ENCODE measurements around the gene MOB4.
A peak's percentile ranks its signal among the peaks of the same experiment; 100 is the strongest.
"Not testable (repeated sequence)": the region's sequence is repeated elsewhere in the genome, so short reads cannot be mapped to it uniquely, and the experiment has no call there.

MOB4 gene

DNA sequence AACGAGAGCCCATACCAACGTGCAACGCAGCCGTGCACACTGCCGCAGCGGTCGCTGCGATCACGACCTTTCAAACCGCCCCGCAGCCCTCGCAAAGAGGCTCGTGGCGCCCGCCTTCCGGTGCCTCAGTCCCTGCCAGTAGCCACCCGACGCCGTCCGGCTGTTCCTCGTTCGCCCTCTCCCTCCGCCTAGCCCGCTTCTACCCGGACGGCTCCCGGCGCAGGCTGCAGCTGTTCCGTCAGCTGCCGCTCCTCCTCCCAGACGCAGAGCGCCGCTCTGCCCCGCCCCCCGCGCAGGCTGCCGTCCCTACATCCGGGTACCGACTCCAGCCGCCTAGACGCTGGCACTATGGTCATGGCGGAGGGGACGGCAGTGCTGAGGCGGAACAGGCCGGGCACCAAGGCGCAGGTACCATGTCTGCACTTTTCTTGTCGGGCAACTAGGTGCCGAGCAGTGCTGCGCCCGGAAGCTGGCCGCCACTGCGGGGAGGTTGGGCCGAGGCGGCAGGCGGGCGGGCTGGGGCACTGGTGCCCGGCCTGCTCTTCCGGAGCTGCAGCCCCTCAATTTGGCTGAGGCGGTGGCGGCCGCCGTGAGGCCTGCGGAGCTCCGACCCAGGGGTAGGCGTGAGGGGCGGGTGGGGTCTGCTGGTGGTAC lies at the start of gene MOB4:
MOB4 (plus strand) TSS at position 328 of the 654 bp plus-strand sequence; CDS start at position 349, 21 bp downstream.
- peak; percentile 94 for DNase-seq

DNA sequence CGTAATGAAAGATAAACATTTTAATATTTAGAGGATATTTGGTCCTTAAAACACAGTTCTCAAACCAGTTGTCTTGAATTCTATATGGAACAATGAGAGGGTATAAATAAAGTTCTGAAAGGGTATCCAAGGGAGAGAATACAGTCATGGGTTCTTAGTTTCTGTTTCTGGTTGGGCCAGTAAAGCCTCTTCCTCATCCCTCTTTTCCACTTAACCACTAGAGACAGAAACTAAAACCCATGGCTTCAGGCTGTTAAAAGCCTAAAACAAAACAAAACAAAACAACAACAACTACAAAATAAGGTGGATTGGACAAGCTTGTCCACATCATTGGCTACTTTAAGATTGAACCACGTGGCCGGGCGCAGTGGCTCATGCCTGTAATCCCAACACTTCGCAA lies 43.7 kb upstream of the MOB4 start:
- no peak for DNase-seq

DNA sequence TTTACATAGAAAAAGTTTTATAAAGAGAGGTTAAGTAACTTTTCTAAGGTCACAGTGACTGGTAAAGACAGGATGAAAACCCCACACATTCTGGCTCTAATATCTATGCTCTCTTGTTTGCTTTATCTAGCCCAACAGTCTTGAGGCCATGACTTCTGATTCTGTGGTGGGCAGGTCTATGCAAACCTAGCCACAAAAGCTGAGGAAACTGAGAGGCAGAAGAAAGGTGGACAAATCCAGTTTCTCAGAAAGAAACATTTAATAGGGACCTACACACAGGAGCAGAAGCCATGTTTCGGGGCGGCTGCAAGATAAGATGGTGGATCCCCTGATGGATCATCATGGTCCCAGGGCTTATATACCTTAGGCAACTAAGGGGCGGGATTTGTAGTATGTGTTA lies 38.1 kb upstream of the MOB4 start:
- no peak for DNase-seq

DNA sequence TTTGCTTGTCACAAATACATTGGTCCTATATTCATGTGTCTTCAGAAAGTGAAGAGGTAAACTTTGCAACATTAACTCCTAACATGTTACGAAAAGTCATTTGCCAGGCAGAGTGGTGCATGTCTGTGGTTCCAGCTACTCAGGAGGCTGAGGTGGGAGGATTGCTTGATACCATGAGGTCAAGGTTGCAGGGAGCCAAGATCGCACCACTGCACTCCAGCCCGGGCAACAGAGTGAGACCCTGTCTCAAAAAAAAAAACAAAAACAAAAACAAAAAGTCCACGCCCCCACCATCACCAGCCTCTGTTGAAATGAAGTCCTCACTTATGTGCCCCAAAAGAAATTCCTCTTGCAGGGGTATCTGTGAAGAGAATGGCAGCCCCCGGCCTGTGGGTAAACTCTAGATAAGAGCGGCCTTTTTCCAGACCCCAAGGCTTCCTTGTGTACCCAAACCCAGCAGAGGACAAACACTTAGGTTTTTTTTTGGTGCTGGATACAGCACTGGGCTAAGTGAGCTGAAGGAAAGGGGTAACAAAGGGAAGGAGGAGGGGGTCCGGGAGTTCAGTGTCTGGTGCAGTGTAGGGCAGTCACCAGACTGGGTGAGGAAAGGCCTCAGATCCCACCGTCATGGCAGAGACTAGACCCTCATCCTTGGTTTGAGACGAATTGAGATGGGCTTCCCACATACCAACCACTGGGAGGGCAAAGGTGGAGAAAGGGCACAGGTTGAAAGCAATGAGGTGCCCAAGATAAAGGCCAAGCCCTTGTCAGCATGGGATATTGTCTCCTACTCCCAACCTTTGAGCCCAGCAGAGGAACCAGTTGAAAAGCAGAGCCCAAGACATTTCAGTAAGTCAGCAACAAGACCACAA lies 35.5 kb upstream of the MOB4 start:
- no peak for DNase-seq

DNA sequence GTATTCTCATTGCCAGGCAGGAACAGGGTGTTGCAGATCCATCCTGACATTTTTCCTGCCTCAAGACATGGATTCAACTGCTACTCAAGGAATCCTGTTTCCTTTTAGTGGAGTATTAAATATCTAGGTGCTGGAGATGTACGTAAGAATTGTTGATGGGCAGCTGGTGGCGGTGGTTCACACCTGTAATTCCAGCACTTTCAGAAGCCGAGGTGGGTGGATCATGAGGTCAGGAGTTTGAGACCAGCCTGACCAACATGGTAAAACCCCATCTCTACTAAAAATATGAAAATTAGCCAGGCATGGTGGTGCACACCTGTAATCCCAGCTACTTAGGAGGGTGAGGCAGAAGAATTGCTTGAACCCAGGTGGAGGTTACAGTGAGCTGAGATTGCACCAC lies 31.6 kb upstream of the MOB4 start:
- DNase-seq = not testable (repeated sequence)

DNA sequence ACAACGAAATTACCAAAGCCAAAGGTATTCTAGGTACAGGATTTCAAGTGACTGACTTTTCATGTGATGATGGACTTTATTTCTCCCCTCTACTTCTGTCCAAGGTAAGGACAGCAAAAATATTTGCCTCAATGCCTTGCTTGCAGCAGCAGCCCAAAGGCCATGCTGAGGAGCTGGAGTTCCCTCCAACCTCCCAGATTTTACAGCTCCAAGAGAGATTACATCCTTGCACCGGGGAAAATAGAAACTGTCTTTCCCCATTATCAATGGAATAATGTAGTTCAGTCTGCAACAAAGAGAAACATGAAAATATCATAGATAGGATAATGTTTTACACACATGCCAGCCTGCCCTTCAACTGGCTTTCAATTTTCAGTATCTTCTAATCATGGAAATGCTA lies 29.7 kb upstream of the MOB4 start:
- no peak for DNase-seq

DNA sequence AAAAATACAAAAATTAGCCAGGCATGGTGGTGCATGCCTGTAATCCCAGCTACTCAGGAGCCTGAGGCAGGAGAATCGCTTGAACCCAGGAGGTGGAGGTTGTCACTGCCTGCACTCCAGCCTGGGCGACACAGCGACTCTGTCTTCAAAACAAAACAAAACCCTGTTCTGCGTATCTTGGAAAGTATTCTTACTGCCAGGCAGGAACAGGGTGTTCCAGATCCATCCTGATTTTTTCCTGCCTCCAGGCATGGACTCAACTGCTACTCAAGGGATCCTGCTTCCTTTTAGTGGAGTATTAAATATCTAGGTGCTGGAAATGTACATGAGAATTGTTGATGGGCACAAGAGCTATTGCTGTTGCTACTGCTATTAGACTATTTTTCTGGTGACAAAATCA lies 28.5 kb upstream of the MOB4 start:
- DNase-seq = no peak

DNA sequence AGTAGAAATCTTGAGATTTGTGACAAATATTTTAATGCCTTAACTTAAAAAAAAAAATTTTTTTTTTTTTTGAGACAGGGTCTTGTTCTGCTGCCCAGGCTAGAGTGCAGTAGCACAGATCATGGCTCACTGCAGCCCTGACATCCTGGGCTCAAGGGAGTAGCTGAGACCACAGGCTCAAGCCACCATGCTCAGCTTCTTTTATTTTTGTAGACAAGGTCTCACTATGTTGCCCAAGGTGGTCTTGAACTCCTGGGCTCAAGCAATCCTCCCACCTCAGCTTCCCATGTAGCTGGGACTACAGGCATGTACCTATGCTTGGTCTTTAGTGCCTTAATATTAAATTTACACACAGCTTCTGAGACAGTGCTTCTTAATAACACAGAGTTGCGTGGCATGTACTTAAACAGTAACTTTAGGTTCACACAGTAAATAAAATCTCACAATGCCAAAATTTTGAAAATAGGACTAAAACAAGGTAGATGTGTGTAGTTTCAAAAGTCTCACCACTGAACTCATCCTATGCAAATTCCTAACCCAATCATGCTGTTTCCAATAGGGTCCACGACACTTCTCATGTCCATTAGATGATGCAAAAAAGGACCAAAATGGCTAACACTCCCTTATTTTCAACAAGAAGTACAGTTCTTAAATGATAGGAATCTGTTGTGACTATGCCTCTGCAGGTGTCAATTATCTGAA lies 20.3 kb upstream of the MOB4 start:
- DNase-seq = no peak

DNA sequence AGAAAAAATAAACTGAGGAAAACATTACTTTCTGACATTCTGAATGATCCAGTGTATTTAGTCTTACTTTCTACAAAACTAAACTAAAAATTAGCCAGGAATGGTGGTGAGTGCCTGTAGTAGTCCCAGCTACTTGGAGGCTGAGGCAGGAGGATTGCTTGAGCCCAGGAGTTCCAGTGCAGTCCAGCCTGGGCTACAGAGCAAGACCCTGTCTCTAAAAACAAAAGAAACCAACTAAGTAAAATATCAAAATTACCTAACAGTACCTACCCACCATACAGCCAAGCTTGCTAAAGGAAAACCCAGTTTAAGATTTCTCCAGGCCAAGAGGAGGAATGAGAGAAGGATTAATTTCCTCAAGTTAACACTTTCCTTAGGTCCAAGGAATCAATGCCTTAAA lies 19.2 kb upstream of the MOB4 start:
- no peak for DNase-seq

DNA sequence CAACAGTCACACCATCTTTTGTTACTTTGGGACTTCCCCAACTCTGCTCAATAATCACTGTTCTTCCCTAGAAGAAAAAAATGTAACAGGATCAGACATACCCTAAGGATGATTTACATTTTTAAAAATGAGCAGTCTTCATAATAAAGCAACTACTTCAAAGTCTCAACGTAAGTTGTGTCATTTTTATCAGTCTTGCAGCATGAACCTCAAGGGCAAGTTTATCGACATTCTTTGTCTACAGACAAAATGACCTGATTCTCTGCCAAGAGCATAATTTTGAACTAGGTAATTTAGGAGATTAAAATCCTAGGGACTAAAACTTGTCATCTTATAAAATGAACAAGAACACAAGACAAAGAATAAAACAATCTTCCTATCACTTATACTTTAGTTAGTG lies 18.5 kb upstream of the MOB4 start:
- no peak for DNase-seq

DNA sequence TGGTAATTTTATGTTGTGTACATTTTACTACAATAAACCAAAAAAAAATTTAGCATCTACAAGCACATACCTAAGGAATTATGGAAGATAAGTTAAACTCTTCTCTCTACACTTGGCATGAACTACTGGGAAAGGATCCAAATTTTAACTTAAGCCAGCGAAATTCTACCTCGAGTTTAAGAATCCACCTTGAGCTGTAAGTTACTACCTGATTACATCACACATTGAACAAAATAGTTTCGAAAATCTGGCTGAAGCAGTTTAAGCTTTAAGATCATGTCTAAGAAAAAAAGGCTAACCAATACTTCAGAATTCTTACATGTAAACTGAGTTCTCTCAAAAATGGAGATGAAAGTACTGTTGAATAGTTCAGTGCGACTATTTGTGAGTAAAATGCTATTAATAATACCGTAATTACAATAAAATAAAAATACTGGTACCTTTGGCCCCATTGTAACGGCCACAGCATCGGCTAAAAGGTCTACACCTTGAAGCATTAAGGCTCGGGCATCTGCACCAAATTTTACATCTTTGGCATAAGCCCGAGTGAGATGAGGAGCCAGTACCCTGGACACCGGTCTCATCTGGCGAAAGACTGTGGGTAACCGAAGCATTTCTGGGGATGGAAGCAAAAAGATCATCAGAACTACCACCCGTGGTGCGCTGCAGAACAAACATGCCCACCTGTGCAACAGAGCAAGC lies 17.5 kb upstream of the MOB4 start:
- DNase-seq = no peak

DNA sequence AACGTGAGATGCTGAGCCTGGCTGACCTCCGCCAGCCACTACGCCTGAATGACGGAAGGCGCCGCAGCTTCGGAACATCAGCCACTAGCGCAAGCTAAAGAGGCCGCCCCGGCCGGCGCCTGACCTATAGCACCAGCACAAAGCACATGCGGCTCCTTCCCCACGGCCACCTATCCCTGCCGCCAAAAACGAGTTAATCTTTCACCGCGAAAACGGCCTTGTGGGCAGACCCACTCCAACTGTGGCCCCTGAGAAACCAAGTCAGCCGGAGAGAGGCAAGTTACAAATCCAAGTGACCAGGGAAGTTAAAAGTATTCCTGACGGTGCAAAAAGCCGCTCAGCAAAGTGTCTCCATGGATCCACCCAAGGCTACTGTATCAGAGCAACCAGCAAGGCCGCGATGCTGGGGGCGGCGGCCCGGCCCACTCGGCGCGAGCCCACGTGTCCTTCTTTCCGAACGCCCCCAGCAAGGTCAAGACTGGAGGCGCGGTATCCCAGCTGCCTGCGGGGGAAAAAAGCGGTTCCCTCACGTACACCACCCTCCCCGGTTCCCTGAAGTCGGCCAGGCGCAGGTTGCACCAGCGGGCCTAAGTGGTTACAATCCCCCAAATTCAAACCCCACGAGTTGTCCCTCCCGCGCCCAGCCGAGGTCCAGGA lies 16.8 kb upstream of the MOB4 start:
- peak; percentile 58 for DNase-seq

DNA sequence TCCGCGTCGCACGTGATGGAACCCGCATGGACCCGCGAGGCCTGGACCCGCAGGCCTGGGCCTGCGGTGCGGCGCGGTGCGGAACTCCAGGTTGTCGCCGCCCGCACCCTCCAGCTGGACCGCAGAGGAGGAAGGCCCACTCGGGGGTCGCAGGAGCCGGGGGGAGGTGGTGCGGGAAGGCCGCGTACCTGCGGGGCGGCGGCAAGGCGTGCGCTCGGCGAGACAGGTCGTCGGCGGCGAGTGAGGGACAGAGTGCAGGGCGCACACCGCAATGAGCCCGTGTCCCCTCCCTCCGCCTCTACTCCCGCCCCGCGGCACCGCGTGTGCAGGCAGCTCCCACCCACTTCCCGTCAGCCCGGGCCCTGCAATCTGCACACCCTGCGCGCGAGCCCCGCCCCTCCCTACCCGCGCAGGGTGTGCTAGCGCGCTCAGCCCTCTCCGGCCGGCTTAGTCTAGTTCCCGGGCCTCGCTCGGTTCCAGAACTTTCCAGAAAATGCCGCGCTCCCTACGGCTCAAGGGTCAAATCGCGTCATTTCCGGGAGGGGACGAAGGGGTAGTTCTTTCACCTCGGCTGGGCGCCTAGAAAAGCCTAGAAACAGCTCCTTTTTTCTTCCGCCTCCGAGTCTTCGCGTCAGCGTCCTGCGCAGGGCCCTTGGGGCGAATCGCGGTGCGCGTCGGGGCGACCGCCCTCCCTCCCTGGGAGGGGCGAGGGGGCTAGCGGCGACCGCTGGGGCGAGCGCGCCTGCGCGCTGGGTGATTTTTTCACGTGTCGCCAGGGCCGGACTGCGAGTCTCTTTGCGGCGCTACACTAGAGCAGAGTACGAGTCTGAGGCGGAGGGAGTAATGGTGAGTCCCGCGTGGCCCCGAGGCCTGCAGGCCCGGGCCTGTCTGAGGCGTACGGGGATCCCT lies 16.0 kb upstream of the MOB4 start, which contains the start of the genes HSPD1 and HSPE1:
HSPD1 (minus strand) TSS at position 247 of the 909 bp plus-strand sequence. CDS start 992 bp downstream, outside the sequence.
HSPE1 (plus strand) TSS at position 786 of the 909 bp plus-strand sequence; CDS start at position 844, 58 bp downstream.
- DNase-seq = peak; percentile 98

DNA sequence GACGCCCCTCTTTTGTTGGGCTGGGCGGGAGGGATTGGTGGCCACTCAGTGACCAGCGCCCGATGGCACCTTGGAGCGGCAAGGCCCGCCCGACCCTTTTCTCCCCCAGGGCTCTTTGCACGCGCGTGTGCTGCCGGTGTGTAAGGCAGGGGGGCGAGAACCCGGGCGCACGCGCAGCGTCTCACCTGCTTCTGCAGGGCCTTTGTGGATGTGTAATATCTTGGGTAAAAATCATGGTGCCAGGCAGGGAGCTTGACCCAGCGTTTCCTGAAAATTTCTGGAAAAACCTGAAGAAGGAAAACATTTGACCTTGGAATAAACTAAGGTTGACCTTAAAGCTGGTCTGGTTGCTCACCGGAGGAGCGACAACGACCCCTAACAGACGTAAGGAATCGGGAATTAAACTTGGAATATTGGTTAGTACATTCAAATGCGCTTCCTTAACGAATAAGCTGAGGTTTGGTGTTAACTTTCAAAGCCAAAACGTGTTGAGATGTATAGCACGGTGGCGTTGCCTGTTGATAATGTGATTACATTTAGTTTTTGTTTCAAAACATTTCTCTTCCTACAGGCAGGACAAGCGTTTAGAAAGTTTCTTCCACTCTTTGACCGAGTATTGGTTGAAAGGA lies 15.2 kb upstream of the MOB4 start:
- DNase-seq = no peak

DNA sequence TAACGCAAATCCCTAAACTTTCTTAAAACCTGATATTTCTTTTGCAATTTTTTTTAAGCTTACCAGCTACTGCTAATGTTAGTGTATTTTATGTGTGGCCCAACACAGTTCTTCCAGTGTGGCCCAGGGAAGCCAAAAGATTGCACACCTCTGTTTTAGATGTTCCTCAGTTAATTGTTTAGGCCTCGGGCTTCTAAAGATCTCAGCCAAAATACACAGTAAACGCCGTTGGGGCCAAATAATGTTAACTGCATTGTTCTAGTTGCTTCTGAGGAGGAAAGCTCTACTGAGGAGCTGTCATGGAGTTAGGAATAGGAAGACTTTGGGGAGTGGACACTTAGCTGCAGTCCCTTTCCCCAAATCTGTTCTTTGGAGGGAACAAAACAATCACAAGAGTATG lies 13.7 kb upstream of the MOB4 start:
- DNase-seq = no peak

DNA sequence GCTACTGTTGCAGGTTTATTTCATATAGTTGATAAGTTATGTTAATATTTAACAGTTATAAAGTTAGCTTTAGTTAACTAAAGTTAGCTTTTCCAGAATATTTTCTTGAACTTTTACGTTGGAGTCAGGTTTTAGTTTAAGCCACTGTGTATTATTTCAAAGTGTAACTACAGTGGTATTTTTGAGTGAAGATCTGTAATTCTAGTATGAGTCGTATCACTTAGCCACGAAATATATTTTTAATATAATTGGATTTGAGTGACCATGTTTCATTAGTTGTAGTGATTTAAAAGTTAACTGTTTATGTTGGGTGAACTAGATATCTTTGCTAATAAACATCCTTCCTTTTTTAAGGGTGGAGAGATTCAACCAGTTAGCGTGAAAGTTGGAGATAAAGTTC lies 13.2 kb upstream of the MOB4 start:
- DNase-seq = no peak

DNA sequence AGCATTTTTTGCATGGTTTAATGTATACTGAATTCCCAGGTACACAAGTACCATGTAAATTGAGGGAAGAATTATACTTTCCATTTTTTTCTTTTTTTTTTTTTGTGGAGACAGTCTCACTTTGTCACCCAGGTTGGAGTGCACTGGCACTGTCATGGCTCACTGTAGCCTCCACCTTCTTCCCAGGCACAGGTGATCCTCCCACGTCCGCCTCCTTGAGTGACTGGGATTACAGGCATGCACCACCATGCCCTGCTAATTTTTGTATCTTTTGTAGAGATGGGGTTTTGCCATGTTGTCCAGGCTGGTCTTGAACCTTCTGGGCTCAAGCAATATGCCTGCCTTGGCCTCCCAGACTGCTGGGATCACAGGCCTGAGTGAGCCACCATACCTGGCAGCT lies 11.9 kb upstream of the MOB4 start:
- DNase-seq = no peak

DNA sequence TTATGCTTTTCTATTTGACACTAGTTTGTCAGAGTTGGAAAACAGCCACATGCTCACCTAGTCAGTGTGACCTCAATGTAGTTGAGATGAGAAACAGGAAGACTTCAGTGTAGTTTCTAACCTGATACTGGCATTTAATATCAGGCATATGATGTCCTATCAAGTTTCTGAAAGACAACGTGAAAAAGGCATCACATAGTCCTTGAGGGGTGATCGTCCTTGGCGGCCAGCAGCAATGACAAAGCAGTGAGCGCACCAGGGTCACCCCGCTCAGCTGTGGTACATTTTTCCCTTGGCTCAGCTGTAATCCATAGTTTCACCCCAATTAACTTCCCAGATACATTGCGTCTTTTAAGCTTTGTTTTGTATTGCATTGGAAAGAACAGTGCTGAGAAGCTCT lies 11.4 kb upstream of the MOB4 start:
- DNase-seq = no peak

DNA sequence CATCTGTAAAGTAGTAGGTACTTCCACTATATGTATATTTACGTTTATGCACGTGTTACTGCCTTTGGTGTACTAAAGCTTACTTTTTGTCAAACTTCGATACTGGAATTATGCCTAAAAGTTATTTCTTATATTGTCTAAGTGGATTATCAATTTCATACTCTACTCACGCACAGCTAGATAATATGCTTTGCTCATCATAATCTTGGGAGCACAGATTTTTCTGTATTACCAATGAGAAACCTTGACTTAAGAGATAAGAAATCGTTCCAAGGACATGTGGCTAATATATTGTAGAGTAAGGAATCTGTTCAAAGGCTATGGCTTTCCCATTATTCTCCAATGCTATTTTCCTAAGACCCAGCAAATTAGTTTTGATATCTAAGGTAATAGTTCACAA lies 9.2 kb upstream of the MOB4 start:
- DNase-seq = no peak

DNA sequence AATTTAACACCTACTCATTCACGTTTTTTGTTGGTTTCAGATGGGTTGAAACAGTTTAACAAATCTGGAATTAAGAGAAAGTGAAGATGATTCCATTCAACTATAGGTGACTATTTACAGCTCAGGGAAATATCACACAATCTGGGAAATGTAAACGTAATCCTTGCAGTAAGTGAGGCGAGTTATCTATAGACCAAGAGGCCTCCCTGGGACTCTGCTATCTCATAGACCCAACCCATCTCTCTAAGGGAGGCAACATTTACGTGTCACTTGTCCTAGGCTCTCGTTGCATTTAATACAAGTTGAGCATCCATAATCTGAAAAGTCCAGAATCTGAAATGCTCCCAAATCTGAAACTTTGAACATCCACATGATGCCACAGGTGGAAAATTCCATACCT lies 2.0 kb upstream of the MOB4 start:
- no peak for DNase-seq

DNA sequence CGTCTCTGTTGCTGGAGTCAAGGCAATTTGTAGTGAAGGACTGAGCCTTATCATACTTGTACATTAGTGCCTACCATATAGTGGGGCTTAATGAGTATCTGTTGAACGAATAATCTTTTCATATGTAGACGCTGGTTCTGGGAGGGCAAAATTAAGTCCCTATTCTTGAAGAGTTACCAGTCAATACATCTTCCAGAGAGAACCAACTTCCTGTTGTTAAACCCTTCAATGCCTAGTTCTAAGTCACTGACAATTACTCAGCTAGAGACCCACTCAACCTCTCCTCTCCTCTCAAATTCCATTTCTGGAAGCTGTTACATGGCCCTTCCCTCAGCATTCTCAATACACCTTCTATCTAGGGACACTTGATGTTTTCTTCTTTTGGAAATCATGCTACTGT lies 1.1 kb upstream of the MOB4 start:
- no peak for DNase-seq
